GM19397 (cell line): ENCODE measurements around the gene OSBP2.
"Not testable (repeated sequence)": the region's sequence is repeated elsewhere in the genome, so short reads cannot be mapped to it uniquely, and the experiment has no call there.

Experiments
- ATAC-seq: cut with Tn5 transposase; IDR thresholded peaks from one replicate; pipeline ENCODE4 v1.9.1; 2021; ENCODE audit warnings: mild to moderate bottlenecking, moderate library complexity; ENCODE audit not compliant: unreplicated experiment

The OSBP2 gene

DNA sequence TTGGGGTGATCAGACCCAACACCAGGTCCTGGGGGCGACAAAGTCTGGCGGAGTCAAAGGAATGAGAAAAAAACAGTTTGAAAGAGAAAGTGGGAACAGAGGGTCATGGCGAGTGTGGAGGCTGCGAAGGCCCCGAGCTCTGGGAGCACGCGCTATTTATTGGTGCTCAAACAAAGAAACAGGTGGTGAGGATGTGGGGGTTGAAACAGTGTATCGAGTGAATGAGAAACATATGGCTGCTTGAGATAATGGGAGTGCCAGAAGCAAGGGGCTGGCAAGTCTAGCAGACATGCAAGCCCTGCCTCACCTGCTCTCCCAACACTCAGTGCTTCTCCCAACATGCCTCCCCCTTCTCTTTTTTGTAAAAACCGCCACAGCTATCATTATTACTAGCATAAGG lies 19.2 kb upstream of the OSBP2 start:
- ATAC-seq, result no peak

DNA sequence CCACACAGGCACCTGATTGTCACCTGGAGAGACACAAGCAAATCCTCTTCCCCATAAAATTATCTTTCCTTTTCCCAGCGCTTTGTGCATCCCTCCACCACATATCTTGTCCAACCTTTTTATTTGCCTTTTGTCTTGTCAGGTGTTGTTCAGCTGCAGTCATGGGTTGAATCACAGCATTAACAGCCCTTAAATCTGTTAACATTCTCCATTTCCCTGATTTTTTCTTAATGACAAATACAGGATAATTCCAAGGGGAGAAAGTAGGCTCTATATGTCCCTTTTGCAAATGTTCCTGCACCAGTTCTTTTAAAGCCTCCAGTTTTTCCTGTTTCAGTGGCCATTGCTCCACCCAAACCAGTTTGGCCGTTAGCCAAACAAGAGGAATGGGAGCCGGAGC lies 18.1 kb upstream of the OSBP2 start:
- ATAC-seq, result not testable (repeated sequence)

DNA sequence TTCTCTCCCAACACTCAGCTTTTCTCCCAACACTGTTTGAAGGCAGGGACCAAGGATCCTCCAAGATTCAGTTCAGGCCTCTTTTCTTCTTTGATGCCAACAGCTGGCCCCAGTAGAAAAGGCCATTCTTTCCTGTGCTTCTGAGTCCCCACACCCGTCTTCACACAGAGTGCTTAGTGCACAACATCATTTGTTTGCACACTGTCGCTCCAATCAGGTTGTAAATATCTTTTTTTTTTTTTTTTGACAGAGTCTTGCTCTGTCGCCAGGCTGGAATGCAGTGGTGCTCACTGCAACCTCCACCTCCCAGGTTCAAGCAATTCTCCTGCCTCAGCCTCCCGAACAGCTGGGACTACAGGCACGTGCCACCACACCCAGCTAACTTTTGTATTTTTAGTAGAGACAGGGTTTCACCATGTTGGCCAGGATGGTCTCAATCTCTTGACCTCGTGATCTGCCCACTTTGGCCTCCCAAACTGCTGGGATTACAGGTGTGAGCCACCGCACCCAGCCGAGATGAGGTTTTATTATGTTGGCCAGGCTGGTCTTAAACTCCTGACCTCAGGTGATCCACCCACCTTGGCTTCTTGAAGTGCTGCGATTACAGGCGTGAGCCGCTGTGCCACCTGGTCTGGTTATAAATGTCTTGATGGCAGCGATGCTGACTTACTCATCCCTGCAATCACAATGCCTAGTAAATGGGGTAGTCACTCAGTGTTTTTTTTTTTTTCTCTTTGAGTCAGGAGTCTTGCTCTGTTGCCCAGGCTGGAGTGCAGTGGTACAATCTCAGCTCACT lies 14.6 kb upstream of the OSBP2 start:
- not testable (repeated sequence) for ATAC-seq

DNA sequence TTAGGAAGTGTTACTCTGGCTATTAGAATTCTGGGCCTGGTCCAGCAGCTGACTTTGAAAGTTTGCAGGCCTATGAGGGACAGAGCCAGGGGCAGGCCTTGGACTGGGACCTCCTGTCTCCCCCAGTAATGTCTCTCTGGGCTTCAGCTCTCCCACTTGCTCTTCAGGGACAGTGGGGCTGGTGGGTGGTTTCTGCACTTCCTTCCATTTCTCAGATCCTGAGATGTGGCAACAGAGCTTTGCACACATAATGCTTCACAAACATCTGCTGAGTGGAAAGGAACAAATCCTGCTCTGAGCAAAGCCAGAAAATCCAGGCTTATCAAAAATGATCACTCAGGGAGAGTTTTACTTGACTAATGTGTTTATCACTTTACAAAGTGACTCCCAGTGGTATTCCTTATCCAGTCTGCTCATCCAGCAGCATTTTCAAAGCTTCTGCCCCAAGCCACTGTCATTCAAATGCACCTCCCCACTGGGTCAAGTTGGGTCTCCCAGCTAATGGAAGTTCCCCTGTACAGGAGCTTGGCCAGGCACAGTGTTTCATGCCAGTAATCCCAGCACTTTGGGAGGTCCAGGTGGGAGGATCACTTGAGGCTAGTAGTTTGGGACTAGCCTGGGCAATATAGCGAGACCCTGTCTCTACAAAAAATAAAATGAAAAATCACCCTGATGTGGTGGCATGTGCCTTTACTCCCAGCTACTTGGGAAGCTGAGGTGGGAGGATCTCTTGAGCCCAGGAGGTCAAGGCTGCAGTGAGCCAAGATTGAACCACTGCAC lies 13.5 kb upstream of the OSBP2 start:
- no peak for ATAC-seq

- no peak for ATAC-seq
These were observed 12.8 kb upstream of the OSBP2 start for GRCh38 chr22:30681831-30682230.

- ATAC-seq, result no peak
These were observed 9.5 kb upstream of the OSBP2 start for GRCh38 chr22:30685178-30685577.

DNA sequence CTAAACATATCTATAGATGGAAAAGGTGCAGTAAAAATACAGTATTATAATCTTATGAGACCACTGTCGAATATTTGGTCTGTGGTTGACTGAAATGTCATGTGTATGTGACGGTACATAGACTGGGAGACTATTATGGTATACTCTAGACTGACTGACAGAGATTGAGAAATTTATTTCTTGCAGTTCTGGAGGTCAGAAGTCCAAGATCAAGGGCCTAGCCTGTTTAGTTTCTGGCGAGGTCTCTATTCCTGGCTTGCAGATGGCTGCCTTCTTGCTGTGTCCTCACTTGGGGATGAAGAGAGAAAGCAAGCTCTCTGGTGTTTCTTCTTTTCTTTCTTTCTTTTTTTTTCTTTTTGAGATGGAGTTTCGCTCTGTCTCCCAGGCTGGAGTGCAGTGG lies 7.3 kb upstream of the OSBP2 start:
- ATAC-seq, result no peak

DNA sequence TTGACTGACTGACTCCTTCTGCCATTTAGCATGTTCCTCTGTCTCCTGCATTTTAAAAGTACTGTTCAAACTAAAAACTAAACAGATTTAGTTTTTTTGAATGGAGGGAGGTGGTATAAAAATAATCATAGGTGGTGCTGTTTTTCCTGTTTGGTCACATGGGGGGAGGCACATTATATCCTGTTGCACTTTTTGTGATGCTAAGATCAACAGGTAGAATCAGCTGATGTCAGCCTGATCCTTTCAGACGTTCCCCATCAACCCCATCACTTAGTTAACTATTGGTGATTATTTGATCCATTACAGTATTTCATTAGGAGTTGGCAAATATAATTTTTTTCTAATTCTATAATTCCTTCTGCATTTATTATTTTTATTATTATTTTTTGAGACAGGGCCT lies 5.1 kb upstream of the OSBP2 start:
- no peak for ATAC-seq

DNA sequence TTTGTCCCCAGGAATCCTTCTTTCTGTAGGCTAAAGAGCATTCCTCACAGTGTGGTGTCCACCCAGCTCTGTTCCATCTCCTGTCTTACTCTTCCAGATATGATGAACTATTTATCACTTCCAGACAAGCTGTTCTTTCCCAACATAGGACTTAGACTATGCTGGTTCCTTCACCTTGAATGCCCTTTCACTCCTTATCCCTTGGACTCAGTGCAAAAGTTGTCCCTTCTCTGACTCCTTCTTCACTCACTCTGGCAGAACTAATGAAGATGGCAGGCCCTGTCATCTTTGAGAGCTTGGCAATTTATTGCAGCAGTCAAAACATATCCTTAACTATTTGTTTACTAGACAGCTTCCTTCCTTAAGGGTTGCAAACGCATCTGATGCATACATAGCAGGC lies 3.5 kb upstream of the OSBP2 start:
- no peak for ATAC-seq

- no peak for ATAC-seq
These were observed 469 bp upstream of the OSBP2 start for GRCh38 chr22:30694171-30694639.

DNA sequence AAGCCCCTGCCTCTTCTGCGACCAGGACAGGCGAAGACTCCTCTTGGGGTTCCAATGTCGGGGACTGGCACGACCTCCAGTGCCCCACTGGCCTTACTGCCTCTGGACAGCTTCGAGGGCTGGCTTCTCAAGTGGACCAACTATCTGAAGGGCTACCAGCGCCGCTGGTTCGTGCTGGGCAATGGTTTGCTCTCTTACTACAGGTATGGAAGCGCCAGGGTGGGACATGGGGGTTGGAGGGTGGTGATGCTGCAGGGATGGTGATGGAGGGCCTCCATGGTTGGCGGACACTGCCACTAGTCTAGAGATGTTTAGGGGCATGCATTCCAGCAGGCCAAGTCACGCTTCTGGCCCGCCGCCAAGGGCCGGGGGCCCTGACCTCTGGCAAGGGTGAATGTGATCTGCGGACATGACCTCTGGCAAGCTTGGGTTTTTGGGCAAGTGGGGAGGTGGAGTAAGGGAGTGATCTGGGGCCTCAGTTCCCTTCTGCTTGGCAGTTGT lies 727 bp downstream of the OSBP2 start:
- no peak for ATAC-seq

- no peak for ATAC-seq
These were observed 1.4 kb downstream of the OSBP2 start for GRCh38 chr22:30695871-30696655.

DNA sequence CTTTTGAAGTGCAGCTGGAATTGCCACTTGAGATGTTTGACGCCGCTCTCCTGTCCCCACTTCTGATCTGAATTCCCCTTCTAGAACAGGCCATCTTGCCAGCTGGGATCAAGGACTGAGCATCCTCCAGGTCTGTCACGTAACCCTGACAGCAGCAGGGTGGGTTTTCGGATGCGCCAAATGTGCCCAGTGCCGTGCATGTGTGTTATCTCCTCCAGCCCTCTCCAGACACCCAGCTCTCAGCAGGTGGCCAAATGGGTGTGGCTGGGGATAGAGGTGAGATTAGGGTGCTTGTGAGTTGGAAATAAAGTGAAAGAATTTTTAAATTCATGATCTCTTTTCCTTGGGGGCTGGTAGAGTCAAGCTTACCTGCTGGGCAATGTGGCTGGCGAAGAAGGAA lies 3.3 kb downstream of the OSBP2 start:
- no peak for ATAC-seq

DNA sequence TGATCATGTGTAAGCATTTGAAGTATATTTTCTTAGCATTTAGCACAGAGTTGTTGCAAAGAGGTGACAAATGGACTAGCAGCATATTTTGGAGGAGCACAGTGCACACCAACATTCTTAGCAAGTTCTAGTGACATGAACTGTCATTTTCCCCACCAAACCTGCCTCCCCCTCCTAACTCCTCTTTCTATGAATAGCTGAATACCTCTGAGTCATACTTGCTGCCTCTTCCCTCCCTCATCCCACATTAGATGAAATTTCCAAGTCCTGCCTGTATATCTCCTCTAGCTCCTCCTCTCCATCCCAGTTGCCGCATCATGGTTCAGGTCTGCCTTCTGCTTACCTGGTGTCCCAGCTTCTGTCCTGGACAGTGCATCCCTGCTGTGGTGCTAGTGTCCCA lies 7.2 kb downstream of the OSBP2 start:
- ATAC-seq, result no peak

GRCh38 chr22:30702856-30703255 lies 8.2 kb downstream of the OSBP2 start:
- ATAC-seq, result no peak

GRCh38 chr22:30704978-30705377 lies 10.3 kb downstream of the OSBP2 start:
- no peak for ATAC-seq

GRCh38 chr22:30705710-30706651 lies 11.3 kb downstream of the OSBP2 start:
- ATAC-seq, result no peak

DNA sequence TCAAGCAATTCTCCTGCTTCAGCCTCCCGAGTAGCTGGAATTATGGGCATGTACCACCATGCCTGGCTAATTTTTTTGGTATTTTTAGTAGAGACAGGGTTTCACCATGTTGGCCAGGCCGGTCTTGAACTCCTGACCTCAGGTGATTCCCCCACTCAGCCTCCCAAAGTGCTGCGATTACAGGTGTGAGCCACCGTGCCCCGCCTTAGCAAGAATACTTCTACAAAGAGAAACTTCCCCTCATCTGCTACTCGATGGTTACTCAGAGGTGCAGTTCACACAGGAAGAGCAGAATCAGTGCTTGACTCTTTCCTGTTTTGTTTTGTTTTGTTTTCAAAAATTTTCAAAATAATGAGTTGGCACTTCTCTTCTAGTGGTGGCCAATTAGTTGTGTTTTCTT lies 15.3 kb downstream of the OSBP2 start:
- not testable (repeated sequence) for ATAC-seq

DNA sequence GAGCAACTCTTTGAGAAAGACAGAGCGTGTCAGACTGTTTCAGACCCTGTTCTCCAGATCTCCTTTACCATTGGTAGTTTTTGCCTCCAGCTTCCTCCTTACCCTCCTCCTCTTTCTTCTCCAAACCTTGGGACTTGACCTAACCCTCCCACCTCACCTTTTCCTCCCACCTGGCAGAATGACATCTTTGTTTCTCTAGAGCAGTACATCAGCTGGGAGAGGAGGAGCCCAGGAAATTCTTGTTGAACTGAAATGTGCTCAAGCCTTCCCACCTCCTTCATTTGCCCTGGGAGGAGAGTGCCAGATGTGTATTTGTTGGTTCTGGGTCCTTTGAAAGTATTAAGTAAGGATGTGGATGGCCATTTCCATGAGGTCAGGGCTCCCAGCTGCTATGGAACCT lies 17.4 kb downstream of the OSBP2 start:
- no peak for ATAC-seq

DNA sequence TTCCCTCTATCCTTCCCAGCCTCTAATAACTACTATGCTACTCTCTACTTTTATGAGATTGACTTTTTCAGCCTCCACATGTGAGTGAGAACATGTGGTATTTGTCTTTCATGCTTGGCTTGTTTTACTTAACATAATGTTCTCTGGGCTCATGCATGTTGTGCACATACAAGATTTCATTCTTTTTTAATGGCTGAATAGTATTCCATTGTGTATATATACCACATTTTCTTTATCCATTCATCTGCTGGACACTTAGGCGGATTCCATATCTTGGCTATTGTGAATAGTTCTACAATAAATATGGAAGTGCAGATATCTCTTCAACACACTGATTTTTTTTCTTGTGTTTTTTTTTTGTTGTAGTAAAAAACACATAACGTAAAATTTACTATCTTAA lies 19.4 kb downstream of the OSBP2 start:
- ATAC-seq, result no peak
